H1 (cell line): ENCODE results near the gene HIP1. TPM values are rescaled to one million over a fixed set of nuclear protein-coding genes. Genes with fewer than 3 reads are reported as not detected.

Experiments
- CTCF ChIA-PET: fragments of 300-600 bp; sonication (Branson Sonifier 250); formaldehyde crosslinking; loops from one replicate; lab custom pipeline; 2021; ENCODE audit not compliant: partially characterized antibody; lab: Charles Lee
- POLR2A ChIA-PET: fragments of 300-600 bp; sonication (Branson Sonifier 250); formaldehyde crosslinking; loops from one replicate; lab custom pipeline; 2021; ENCODE audit warnings: inconsistent platforms; ENCODE audit not compliant: partially characterized antibody; lab: Charles Lee
- DNase-seq, 2 experiments: peaks; one replicate each; pipeline versions ENCODE4 v3.0.0 to v3.0.0-alpha.2; 2010 to 2022; ENCODE audit warnings: low spot score in 2 of 2, low read depth in 1 of 2, mixed read lengths in 1 of 2
- FAIRE-seq: peaks from 2 replicates; lab custom pipeline; 2011; peaks lifted over from hg19 to GRCh38; lab: Jason Lieb, UNC
- H2AFZ ChIP-seq: 2 replicates; pipeline ENCODE4 v1.8.1; 2012; ENCODE audit warnings: low read length, inconsistent platforms
- H2AK5ac ChIP-seq: 2 replicates; pipeline ENCODE4 v1.6.1; 2013; ENCODE audit warnings: low read depth, low read length
- H2BK120ac ChIP-seq: replicated peaks from 2 replicates; pipeline ENCODE3; 2013; ENCODE audit warnings: low read depth, low read length, inconsistent platforms
- H2BK12ac ChIP-seq: 2 replicates; pipeline ENCODE4 v1.6.1; 2013; ENCODE audit warnings: low read depth, low read length
- H2BK15ac ChIP-seq: 2 replicates; pipeline ENCODE4 v1.6.1; 2013; ENCODE audit warnings: low read length
- H2BK20ac ChIP-seq: 2 replicates; pipeline ENCODE4 v1.6.1; 2013; ENCODE audit warnings: low read length
- H2BK5ac ChIP-seq: 2 replicates; pipeline ENCODE4 v1.6.1; 2013; ENCODE audit warnings: low read depth, low read length
- H3K14ac ChIP-seq: 2 replicates; pipeline ENCODE4 v1.6.1; 2013; ENCODE audit warnings: inconsistent platforms; ENCODE audit not compliant: insufficient read length
- H3K18ac ChIP-seq: 2 replicates; pipeline ENCODE4 v1.6.1; 2013; ENCODE audit warnings: low read length; ENCODE audit errors: extremely low read depth
- H3K23ac ChIP-seq: 2 replicates; pipeline ENCODE4 v1.6.1; 2013; ENCODE audit warnings: inconsistent platforms; ENCODE audit not compliant: insufficient read length
- H3K23me2 ChIP-seq: 2 replicates; pipeline ENCODE4 v1.6.1; 2013; ENCODE audit warnings: low read depth, low read length
- H3K27ac ChIP-seq: 2 replicates; pipeline ENCODE4 v1.6.1; 2011; ENCODE audit warnings: low read depth, low read length, inconsistent platforms
- H3K27me3 ChIP-seq, 4 experiments: replicated peaks in 1 of 4; 1 replicate in 1 of 4; 2 replicates in 3 of 4; pipeline versions ENCODE4 v1.6.1 to v1.8.1; 2011 to 2013; ENCODE audit warnings: low read length in 3 of 4, mild to moderate bottlenecking in 3 of 4, inconsistent platforms in 2 of 4, mixed read lengths in 2 of 4, moderate library complexity in 1 of 4; ENCODE audit not compliant: control insufficient read depth in 3 of 4, insufficient read depth in 3 of 4; ENCODE audit errors: extremely low read depth in 1 of 4
- H3K36me3 ChIP-seq, 4 experiments: 2 replicates each; pipeline versions ENCODE4 v1.6.1 to v1.8.1; 2011 to 2013; ENCODE audit warnings: mild to moderate bottlenecking in 4 of 4, low read length in 3 of 4, moderate library complexity in 2 of 4, control low read depth in 1 of 4, inconsistent platforms in 1 of 4; ENCODE audit not compliant: insufficient read depth in 4 of 4, control insufficient read depth in 2 of 4
- H3K4ac ChIP-seq: replicated peaks from 2 replicates; pipeline ENCODE3; 2013; ENCODE audit warnings: low read length, low read depth, mixed read lengths, inconsistent platforms; ENCODE audit not compliant: insufficient read length
- H3K4me1 ChIP-seq, 4 experiments: replicated peaks in 1 of 4; 1 replicate in 1 of 4; 2 replicates in 3 of 4; pipeline versions ENCODE4 v1.6.1 to v1.8.1; 2011 to 2013; ENCODE audit warnings: low read length in 3 of 4, inconsistent platforms in 2 of 4, mixed read lengths in 1 of 4; ENCODE audit not compliant: insufficient read depth in 4 of 4, control insufficient read depth in 3 of 4
- H3K4me2 ChIP-seq, 2 experiments: 2 replicates each; pipeline versions ENCODE4 v1.6.1 to v1.8.1; 2011 to 2013; ENCODE audit warnings: low read depth in 2 of 2, low read length in 2 of 2, control low read depth in 1 of 2, inconsistent platforms in 1 of 2, mild to moderate bottlenecking in 1 of 2; ENCODE audit not compliant: insufficient read depth in 1 of 2
- H3K4me3 ChIP-seq, 4 experiments: fragments of 200-600, 300-600 bp in 1 of 4; sonication (generic), shearing (Covaris generic), sonication (Bioruptor Twin) in 1 of 4; 2 replicates each; pipeline versions ENCODE4 v1.5.1 to v1.8.1; 2011 to 2016; ENCODE audit warnings: low read length in 4 of 4, low read depth in 3 of 4, control low read depth in 2 of 4, inconsistent platforms in 2 of 4, mild to moderate bottlenecking in 2 of 4, mixed read lengths in 1 of 4, moderate library complexity in 1 of 4; ENCODE audit not compliant: insufficient read depth in 2 of 4; ENCODE audit errors: extremely low read depth in 1 of 4
- H3K56ac ChIP-seq: replicated peaks from 2 replicates; pipeline ENCODE3; 2013; ENCODE audit warnings: low read depth, mild to moderate bottlenecking, mixed read lengths, low read length, inconsistent platforms; ENCODE audit not compliant: insufficient read length
- H3K79me1 ChIP-seq: 2 replicates; pipeline ENCODE4 v1.6.1; 2013; ENCODE audit warnings: low read depth, low read length, control low read depth
- H3K79me2 ChIP-seq, 2 experiments: 2 replicates each; pipeline versions ENCODE4 v1.6.1 to v1.8.1; 2012 to 2013; ENCODE audit warnings: low read length in 2 of 2, mild to moderate bottlenecking in 2 of 2, inconsistent platforms in 1 of 2; ENCODE audit not compliant: insufficient read depth in 2 of 2, control insufficient read depth in 1 of 2
- H3K9ac ChIP-seq, 4 experiments: replicated peaks in 1 of 4; 1 replicate in 1 of 4; 2 replicates in 3 of 4; pipeline versions ENCODE4 v1.6.1 to v1.8.1; 2011 to 2013; ENCODE audit warnings: low read depth in 3 of 4, low read length in 3 of 4, control low read depth in 2 of 4, mild to moderate bottlenecking in 2 of 4, moderate library complexity in 2 of 4, inconsistent platforms in 1 of 4; ENCODE audit errors: extremely low read depth in 1 of 4
- H3K9me3 ChIP-seq, 2 experiments: 2 replicates each; pipeline versions ENCODE4 v1.6.1 to v1.8.1; 2012 to 2013; ENCODE audit warnings: mild to moderate bottlenecking in 2 of 2, moderate library complexity in 2 of 2, control low read depth in 1 of 2, inconsistent platforms in 1 of 2, low read depth in 1 of 2, low read length in 1 of 2, mixed read lengths in 1 of 2; ENCODE audit not compliant: insufficient read depth in 2 of 2
- H4K20me1 ChIP-seq, 2 experiments: replicated peaks in 1 of 2; 2 replicates each; pipeline versions ENCODE3 to v1.8.1; 2011 to 2013; ENCODE audit warnings: inconsistent platforms in 2 of 2, low read length in 2 of 2, mild to moderate bottlenecking in 1 of 2; ENCODE audit not compliant: insufficient read depth in 2 of 2, control insufficient read depth in 1 of 2
- H4K5ac ChIP-seq: 2 replicates; pipeline ENCODE4 v1.6.1; 2013; ENCODE audit warnings: low read length, low read depth, mixed read lengths, inconsistent platforms; ENCODE audit not compliant: insufficient read length
- H4K8ac ChIP-seq: 2 replicates; pipeline ENCODE4 v1.8.0; 2013; ENCODE audit warnings: mild to moderate bottlenecking, moderate library complexity, low read length, inconsistent platforms; ENCODE audit not compliant: insufficient read depth; ENCODE audit errors: extremely low read depth
- H4K91ac ChIP-seq: replicated peaks from 2 replicates; pipeline ENCODE3; 2013; ENCODE audit warnings: low read length, mixed read lengths, inconsistent platforms; ENCODE audit not compliant: insufficient read length
- POLR2AphosphoS5 ChIP-seq: IDR thresholded peaks from 2 replicates; pipeline ENCODE4 v1.6.1; 2011; ENCODE audit warnings: low read depth, low read length
- RBBP5 ChIP-seq: IDR thresholded peaks from 2 replicates; pipeline ENCODE4 v1.7.1; 2012; ENCODE audit warnings: low read depth, mild to moderate bottlenecking, inconsistent platforms, low read length, moderate library complexity, borderline replicate concordance
- WGBS, 2 experiments: shearing (Covaris generic) in 1 of 2; methylation state at CpG; one replicate each; pipeline versions ENCODE4 v1.1.6 to v1.1.7; 2013 to 2015; ENCODE audit warnings: low lambda C conversion rate in 2 of 2, mixed read lengths in 2 of 2, inconsistent platforms in 1 of 2, low coverage in 1 of 2, missing lambda C conversion rate in 1 of 2; ENCODE audit not compliant: insufficient replicate concordance in 2 of 2, insufficient coverage in 1 of 2, insufficient read length in 1 of 2; ENCODE audit errors: extremely low coverage in 1 of 2, missing lambda C conversion rate in 1 of 2; 5-methylcytosine and 5-hydroxymethylcytosine counted together
- polyA plus RNA-seq, 7 experiments: library from polyadenylated mRNA; depleted of rRNA in 3 of 7; stranded (reverse) in 5 of 7; unstranded in 2 of 7; fragments of >200 nt in 5 of 7; fragments of 200-250 nt in 2 of 7; gene quantifications; 1 replicate in 5 of 7; 2 replicates in 1 of 7; 4 replicates in 1 of 7; pipeline versions ENCODE4 v1.2.1 to v1.2.3, GENCODE V29; 2011 to 2013; ENCODE audit warnings: missing spikeins in 2 of 7, mixed read lengths in 2 of 7
- total RNA-seq: library from RNA; stranded (reverse); fragmentation: NEBNext Ultra II Directional; extraction: Animal tissue kit (Norgen Biotek cat#: 25700); gene quantifications from 2 replicates; pipeline ENCODE4 v1.2.1, GENCODE V29; 2021

HIP1 gene
- total and polyA plus RNA-seq, 2 of the 8 experiments (the other 6 are each of a cell fraction or from before 2014, with no cell fraction given) = 51.8 to 108 TPM

DNA sequence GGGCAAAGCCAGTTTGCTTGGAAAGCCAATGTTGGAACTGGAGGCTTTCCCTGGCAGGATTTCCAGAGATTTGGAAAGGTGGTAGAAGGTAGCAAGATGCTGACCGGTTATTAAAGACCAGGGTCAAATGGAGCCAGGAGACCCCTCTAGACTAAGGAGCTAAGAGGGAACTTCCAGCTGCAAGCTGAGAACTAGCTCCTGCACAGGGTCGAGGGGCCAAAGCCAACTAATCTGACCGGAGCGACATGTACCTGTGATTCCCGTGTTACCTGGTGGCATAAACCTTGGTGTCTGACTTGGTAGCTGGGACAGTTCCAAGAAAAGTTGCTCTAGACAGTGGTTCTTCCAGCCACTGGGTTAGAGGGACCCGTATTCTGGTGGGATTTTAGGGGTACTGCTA, 204.8 kb downstream of the HIP1 start:
- no peaks in the 10 kb centered on the region for H3K79me2 ChIP-seq

More for the DNA sequence above, 204.8 kb downstream of the HIP1 start:
- Histone ChIP-seq H3K9me3 (no peaks in the 10 kb centered on the region), H3K9ac (no peak overlapping the region), H2BK15ac (no peak overlapping the region), H2AFZ (no peak overlapping the region), H4K8ac (no peak overlapping the region), H4K5ac (no peak overlapping the region), H3K27me3 (no peaks in the 10 kb centered on the region), H3K4me1 (no peaks in the 10 kb centered on the region; a peak in 1 of 7 replicates), H4K20me1 (no peaks in the 10 kb centered on the region), H3K79me1 (no peaks in the 10 kb centered on the region), H3K36me3 (peaks cover 19 to 33% (median 32%) of the 10 kb centered on the region in 4 experiments), H3K23ac (no peak overlapping the region), H3K56ac (no peak overlapping the region), H2BK120ac (no peak overlapping the region), H3K4me2 (no peak overlapping the region), H2BK12ac (no peak overlapping the region), H4K91ac (no peak overlapping the region), H2AK5ac (no peak overlapping the region), H2BK5ac (no peak overlapping the region), H3K27ac (no peak overlapping the region), H3K23me2 (no peaks in the 10 kb centered on the region), H3K4me3 (no peak overlapping the region), H3K14ac (no peak overlapping the region), H3K18ac (no peak overlapping the region), H2BK20ac (no peak overlapping the region), H3K4ac (no peak overlapping the region)
- no peak for FAIRE-seq
- ChIA-PET POLR2A (no interaction called here), CTCF (interaction anchor here (1.4 kb wide), 1 partner anchor 13 kb away, joined by 4 read pairs; no protein-coding TSS in a partner anchor)
- peak in 1 of 2 experiments; percentile 29 for DNase-seq
- 86% methylated on average over 6 of the region's 6 CpGs; no CpG with 5 or more reads in 1 of the 2 experiments for WGBS, 2 experiments
- TF ChIP-seq POLR2AphosphoS5 (0 out of 2 replicates have a peak, but pooled peaks have one; percentile 19), RBBP5 (no peak)
